A204.1 (cell line): ENCODE data around the gene PRSS8.
"Not testable (repeated sequence)": the region's sequence is repeated elsewhere in the genome, so short reads cannot be mapped to it uniquely, and the experiment has no call there.

Experiments
- FAIRE-seq: peaks from 2 replicates; lab custom pipeline; 2012; peaks lifted over from hg19 to GRCh38; lab: Jason Lieb, UNC

PRSS8 gene

DNA sequence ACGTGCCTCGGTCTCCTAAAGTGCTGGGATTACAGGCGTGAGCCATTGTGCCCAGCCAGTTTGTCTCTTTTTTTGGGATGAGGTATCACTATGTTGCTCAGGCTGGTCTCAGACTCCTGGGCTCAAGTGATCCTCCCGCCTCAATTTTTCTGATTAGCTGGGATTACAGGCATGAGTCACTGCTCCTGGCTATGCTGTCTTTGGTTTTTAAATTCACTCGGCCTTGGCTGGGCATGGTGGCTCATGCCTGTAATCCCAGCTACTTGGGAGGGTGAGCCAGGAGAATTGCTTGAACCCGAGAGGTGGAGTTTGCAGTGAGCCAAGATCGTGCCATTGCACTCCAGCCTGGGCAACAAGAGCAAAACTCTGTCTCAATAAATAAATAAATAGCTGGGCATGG lies 8.9 kb upstream of the PRSS8 start:
- not testable (repeated sequence) for FAIRE-seq

DNA sequence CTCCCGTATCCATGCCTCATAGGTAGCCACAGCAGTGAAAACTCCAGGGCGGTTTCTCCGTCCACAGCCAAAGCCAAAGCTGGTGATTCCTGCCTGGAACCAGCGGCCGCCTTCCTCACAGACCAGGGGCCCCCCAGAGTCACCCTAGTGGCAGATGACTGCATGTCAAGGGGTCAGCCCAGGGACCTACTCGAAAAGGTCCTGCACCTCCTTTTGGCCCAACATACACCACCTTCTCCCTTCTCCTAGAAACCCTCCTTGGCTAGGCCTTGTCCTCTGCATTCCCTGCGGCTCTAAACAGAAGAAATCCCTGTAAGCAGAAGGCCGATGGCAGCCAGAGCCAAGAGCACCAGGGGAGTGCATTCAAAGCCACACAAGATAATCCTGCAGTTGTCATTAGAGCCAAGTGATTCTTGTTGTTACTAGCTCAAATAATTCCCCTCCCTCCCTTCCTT lies 8.2 kb upstream of the PRSS8 start:
- FAIRE-seq = no peak

DNA sequence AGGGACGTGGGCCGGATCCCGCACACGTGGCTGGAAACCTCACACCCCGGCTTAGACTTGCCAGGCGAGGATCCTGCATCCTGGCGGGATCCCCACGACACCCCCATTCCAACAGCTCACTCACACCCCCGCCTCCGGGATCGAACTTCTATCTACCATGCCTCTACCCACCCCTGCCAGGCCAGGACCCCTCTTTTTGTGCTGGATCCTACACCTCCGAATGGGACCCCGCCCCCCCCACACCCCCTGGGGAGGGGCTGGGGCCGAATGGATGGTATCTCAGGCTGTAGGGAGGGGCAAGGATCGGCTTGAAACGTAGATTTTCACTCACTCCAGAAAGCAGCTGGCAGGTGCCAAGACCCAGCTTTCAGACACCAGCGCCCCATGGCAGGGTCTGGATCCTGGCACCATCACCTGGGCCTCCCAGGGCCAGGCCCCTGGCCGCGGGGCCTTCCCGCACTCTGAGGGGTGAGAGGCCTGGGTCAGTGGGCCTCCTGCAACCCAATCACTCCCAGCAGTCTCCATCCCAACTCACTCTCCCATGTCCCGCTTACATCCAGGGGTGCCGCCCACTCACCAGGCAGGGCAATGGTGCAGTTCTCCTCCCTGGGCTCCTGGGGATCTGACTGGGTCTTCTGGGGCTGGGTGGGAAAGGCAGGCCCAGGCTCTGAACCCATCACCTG lies 7.6 kb upstream of the PRSS8 start:
- FAIRE-seq = no peak

DNA sequence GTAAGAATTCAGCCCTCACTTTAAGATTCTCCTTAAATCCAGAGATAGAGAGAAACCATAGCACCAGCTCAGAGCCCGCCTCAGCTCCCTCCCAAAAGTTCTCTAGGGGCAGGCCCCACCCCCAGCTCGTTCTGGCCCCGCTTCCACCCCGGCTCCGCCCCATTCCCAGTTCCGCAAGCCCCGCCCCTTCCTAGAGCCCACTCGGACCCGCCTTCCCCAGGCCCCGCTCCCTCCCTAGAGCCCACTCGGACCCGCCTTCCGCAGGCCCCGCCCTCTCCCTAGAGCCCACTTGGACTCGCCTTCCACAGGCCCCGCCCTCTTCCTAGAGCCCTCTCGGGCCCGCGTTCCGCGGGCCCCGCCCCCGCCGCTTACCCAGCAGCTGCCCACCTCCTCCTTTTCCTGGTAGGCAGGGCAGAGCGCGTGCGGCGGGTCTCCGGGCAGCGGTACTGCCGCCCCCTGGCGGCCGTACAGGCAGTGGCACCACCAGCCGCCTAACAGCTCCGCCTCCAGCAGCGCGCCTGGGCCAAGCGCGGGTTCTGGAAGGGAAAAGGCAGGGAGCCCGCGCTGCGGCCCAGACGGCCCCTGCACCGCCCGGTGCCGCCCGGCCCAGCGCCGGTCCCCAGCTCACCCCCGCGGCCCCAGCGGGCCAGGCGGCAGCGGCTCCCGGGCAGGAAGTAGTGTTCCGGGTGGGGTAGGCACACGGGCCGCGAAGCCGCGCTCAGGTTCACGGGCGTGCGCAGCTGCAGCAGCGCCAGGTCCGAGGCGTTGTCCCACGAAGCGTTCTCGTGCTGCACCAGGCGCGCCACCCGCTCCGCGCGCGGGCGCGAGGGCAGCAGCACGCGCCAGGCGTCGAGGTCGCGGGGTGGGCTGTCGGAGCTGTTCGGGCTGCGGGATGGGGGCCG lies 6.8 kb upstream of the PRSS8 start:
- FAIRE-seq = peak; percentile 95

DNA sequence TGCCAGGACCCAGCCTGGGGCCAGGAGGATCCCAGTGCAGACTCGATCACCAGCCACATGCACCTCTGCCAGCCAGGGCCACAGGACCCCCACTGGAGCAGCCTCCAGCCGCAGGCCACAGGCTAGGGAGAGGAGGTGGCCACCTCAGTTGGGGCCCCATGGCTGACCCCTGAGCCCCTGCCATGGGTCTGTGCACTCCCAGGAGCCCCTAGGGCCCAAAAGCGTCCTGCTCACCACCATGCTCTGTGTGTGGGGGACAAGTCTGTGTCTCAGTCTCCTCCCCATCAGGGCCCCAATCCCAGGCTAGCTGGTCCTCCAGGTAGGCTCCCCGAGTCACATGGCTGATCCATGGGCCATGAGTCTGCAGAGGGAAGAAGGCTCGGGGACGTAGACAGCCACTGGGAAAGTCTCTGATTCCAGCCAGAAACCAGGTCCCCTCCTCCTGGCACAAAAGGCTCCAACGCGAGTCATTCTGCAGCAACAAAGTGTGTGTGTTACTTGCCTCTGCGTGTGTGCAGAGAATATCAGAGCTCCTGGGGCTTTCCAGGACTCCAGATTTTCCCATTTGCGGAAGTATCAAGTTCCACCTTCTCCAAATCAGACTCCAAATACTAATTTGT lies 6.1 kb upstream of the PRSS8 start:
- no peak for FAIRE-seq

DNA sequence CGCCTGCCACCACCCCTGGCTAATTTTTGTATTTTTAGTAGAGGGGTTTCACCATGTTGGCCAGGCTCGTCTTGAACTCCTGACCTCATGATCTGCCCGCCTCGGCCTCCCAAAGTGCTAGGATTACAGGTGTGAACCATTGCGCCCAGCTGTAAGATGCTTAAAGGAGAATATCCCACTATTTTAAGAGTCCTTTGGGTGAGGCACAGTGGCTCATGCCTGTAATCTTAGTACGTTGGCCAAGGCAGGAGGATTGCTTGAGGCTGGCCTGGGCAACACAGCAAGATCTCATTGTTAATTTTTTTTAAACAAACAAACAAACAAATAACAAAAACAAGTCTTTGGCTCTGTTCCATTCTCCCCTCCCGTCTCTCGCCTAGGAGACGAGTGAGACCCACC lies 5.5 kb upstream of the PRSS8 start:
- not testable (repeated sequence) for FAIRE-seq

DNA sequence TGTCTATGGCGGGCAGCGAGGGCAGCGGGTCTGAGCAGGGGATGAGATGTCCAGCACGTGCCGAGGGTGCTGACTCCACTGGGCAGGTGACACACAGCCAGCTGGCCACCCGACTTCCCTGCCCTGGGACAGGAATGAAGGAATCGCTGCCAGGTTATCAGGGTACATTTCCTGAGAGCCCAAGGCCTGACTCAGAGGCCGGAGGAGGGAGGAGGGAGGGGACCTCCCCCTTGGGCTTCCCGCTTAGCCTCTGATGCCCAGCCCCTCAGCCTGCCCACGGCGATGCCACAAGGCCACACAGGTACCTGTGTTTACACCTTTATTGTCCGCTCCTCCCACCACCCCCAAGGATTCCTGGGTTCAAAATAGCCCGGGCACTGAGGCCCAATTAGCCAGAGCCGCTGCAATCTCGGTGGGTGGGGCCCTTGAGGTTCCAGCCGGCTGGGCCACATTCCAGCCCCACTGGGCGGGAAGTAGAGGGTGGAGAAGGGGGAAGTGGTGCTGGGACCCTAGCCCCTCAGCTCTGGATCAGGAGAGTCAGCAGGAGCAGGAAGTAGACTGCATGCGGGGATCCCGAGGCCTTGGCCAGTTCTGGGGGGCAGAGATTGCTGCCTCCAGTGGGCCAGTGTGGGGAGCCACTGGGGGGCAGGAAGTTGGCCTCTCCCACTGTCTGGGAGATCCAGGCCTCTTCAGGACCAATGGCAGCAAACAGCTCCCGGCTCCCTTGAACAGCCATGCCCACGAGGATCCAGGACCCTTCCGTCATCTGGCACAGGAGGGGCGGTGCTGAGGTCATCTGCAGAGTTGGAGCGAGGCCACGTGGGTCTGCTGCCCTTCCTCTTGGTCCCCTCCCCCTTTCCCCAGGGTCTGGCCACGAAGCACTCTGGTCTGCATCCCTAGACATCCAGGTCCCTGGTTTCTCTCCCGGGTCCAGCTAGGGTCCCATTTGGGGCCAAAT lies 3.4 kb upstream of the PRSS8 start:
- FAIRE-seq = no peak

DNA sequence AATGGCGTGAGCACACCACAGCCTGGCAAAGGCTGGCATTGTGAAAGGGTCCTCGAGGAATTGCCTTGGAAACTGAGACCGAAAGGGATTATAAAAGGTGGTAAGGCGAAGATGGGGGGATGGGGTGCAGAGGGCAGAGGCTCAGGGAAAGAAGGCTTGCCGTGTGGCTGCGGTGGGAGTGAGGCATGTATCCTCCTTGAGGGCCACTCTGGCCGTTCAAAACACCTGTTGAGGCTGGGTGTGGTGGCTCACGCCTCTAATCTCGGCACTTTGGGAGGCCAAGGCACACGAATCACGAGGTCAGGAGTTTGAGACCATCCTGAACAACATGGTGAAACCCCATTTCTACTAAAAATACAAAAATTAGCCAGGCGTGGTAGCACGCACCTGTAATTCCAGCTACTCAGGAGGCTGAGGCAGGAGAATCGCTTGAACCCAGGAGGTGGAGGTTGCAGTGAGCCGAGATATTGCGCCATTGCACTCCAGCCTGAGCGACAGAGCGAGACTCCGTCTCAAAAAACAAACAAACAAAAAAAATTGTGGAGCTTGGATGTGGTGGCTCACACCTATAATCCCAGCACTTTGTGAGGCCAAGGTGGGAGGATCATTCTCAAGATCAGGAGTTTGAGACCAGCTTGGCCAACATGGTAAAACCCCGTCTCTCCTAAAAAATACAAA lies 1.4 kb upstream of the PRSS8 start:
- FAIRE-seq = not testable (repeated sequence)

DNA sequence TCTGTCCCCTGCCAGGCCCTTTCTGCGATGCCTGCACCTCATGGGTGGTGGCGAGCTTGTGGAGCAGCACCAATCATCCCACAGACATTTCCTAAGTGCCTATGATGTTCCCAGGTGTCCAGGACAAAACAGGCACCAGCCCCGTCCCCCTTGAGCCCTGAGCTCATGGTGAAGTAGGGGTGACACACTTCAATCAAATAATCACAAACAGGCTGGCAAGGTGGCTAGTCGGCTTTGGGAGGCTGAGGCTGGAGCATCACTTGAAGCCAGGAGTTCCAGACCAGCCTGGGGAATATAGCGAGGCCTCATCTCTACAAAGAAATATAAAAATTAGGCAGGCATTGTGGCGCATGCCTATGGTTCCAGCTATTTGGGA lies 748 bp upstream of the PRSS8 start:
- FAIRE-seq = no peak

DNA sequence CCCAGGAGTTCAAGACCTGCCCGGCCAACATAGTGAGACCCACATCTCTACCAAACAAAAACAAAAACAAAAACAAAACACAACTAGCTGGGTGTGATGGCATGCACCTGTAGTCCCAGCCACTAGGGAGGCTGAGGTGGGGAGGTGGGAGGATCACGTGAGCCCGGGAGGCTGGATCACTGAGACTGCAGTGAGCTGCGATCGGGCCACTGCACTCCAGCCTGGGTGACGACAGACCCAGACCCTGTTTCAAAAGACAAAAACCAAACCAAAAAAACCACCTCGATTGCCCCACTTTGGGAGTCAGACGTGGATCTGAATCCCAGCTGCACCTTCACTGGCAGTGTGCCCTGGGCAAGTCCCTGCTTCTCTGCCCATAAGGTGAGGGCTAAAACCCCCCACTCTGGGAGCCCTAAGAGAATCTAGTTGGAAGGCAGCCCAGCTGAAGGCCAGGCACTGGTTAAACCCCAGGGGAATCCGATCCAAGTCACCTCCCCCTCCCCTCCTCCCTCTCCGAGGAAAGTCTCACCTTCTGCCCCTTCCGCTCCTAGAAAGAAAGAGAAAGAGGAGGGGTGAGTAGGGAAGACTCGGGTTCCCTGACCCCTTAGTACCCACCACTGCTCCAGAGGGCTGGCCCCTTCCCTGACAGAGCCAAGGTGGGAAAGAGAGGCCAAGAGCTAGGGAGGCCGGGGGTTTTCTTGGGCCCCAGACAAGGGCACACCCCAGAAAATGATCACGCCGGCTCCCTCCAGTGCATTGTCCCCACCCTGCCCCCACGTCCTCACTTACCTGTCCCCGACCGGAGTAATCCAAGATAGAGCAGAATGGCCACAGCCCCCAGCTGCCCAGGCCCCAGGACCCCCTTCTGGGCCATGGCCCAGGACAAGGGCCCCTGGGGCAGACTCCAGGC lies 647 bp downstream of the PRSS8 start:
- FAIRE-seq = no peak

DNA sequence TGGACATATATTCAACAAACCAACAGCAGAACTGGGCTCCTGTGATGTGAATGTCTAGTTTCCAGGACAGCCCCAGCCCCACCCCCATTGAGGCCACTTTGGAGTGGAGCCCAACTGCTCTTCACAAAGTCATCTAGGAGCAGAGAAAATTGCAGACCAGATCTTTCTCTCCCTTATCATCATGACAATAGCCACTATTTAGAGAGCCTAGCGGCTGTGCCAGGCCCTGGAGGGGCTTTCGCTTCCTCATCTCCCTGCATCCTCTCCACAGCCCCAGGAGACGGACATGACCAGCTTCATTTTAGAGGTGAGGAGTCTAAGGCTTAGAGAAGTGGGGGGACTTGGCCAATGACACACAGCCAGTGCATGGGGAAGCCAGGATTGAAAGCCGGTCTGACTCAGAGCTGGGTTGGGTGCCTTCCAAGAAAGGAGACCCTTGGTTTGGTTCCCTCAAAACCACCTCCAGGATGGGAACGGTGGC lies 1.4 kb downstream of the PRSS8 start:
- no peak for FAIRE-seq

DNA sequence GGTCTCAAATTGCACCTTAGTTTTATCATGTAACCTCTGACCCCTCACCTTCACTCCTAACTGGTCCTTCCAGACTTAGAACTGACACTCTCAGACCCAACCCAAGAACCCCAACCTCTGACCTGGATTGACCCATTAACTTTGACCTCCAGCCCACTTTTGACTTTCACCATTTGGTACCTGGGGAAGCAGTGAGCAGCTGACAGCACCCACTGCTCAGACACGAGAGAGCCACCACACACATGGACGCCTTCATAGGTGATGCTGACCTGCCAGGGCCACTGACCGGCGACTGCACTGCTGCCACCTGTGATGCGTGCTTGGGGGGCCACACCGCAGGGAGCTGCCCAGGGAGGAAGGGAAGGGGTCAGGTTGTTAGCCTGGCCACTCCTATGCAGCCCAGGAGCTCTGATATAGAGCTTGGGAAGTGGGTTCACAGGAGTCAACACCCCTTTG lies 2.5 kb downstream of the PRSS8 start:
- FAIRE-seq = no peak

DNA sequence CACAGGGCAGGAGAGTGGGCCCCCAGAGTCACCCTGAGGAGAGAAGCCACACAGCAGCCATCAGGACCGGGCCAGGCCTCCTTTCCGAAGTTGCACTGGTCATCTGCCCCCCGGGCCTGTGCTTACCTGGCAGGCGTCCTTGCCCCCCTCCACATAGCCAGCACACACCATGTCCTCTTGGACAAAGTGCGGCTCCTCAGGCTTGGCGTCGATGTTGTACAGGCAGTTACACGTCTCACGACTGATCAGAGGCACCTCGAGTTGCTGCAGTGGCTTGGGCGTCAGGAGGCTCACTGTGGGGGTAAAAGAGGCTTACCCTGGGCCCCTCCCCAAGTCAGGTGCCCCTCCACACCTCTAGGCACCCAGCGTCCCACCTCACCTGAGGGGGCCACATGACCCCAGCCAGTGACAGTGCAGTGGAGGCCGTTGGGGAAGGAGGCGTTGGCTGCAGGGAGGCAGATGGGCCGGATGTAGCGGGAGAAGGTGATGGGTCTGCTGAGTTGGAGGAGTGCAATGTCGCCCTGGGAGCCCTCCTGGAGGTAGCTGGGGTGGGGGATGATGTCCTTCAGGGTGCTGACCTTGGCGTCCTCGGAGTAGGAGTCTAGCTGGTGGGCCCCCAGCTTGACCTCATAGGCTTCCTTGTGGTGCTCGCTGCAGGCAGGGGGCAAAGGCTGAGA lies 3.1 kb downstream of the PRSS8 start:
- FAIRE-seq = no peak

DNA sequence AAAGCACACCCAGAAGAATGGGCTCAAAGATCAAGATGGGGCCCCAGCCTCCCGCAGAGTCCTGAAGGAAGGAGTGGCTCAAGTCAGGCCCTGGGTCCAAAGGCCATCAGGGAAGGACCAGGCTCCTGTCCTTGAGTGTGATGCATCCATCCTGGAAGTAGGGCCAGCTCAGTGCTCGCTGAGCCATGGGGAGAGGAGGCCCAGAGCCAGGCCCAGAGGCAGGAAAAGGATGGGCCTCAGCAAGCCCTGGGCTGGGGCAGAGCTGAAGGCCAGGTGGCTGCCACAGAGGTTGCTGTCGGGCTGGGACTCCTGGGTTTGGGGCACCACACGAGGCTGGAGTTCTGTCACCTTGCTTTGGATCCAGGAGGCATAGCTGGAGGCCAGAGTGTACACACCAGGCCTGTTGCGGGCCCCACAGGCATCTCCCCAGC lies 3.7 kb downstream of the PRSS8 start:
- FAIRE-seq = no peak

DNA sequence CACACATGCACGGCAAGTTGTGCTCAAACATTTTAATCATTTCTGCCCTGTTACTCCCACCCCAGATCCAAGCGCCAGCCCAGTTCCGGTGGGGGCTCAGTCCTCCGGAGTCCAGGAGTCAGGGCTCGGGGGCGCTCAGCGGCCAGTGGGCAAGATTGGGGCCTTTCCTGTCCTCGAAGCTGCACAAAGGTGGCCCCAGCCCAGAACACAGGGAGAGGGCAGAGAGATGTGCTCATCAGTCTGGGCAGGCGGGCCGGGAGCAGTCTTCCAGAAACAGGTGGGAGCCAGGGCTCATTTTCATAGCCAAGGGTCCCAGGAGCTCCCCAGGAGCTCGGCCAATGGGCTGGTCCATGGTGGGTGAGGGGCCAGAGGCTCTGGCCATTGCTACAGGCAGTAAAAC lies 4.1 kb downstream of the PRSS8 start:
- no peak for FAIRE-seq

DNA sequence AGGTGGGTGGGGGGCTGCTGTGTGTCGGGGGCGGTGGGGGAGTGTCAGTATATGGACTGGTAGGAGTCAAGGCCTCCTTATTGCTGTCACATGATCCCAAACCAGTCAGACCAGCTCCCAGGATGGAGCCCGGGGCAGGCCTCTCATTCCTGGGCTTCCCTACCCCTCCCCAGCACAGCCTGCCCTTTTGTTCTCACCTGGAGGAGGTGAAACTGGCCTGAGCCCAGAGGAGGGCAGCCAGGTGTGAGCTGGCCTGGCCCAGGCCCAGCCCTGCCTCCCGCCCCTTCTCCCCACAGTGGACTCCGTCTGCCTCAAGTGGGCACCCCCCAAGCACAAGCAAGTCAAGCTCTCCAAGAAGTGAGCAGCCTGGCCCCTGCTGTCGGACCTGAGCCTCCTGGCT lies 4.6 kb downstream of the PRSS8 start:
- no peak for FAIRE-seq

DNA sequence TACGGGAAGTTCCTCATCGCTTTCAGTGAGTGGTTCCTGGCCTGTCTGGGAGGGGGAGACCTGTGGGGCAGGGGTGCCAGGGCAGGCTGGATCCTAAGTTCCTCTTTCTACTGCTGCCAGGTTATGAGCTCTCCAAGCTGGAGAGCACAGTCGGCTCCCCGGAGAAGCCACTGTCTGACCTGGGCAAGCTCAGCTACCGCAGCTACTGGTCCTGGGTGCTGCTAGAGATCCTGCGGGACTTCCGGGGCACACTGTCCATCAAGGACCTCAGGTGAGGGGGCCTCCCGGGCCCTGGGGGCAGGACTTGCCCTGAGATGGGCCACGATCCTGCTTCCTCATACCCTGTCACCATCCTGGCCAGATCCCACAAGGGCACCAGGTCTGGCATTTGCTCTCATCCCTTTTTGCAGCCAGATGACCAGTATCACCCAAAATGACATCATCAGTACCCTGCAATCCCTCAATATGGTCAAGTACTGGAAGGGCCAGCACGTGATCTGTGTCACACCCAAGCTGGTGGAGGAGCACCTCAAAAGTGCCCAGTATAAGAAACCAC lies 5.1 kb downstream of the PRSS8 start:
- no peak for FAIRE-seq

DNA sequence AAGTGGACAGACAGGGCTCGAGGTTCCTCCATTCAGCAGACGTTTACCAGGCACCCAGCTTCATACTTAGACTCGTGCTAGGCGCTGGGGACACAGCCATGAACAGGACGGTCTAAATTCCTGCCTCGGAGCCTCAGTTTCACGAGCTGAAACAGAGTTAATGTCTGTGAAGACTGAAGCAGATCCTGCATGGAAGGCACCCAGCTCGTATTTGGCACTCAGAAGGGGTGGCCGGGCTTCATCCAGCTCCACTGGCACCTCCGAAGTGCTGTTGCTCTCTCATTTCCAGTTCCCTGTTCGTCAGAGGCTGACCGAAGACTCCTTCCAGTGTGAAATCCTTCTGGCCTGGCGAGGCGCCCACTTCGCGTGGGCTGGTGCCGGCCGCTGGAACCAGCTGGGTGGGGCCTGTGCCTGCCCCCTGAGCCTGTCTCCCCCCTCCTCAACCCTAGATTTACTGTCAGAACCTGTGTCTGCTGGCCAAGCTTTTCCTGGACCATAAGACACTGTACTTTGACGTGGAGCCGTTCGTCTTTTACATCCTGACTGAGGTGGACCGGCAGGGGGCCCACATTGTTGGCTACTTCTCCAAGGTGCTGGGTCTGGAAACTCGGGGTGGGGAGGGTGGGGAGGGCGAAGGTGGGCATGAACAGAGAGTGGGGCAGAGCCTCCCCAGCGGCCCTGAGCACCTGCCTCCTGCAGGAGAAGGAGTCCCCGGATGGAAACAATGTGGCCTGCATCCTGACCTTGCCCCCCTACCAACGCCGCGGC lies 5.8 kb downstream of the PRSS8 start:
- no peak for FAIRE-seq
